PFSK-1 (cell line): ENCODE results near the gene PACRGL.

Source experiments
- FOXP2 ChIP-seq: optimal IDR thresholded peaks from 2 replicates; pipeline ENCODE3; 2011; ENCODE audit warnings: borderline replicate concordance, control low read depth, inconsistent platforms; ENCODE audit not compliant: insufficient read depth; ENCODE audit errors: extremely low read length, extremely low read depth
- POLR2AphosphoS5 ChIP-seq: IDR thresholded peaks from 2 replicates; pipeline ENCODE4 v1.6.1; 2012; ENCODE audit warnings: low read depth, mild to moderate bottlenecking, control low read depth, low read length, moderate library complexity
- REST ChIP-seq, 2 experiments: IDR thresholded peaks; 2 replicates each; pipeline versions ENCODE4 v1.6.1 to v1.8.0; 2011 to 2012; ENCODE audit warnings: low read depth in 2 of 2, low read length in 2 of 2, control low read depth in 1 of 2, inconsistent platforms in 1 of 2, mild to moderate bottlenecking in 1 of 2, moderate library complexity in 1 of 2; ENCODE audit not compliant: insufficient read depth in 1 of 2
- SIN3A ChIP-seq: IDR thresholded peaks from 2 replicates; pipeline ENCODE4 v1.6.1; 2012; ENCODE audit warnings: mild to moderate bottlenecking, low read length, moderate library complexity, borderline replicate concordance; ENCODE audit not compliant: insufficient read depth
- TAF1 ChIP-seq: IDR thresholded peaks from 2 replicates; pipeline ENCODE4 v1.6.1; 2012; ENCODE audit warnings: low read length, control low read depth, borderline replicate concordance; ENCODE audit not compliant: insufficient read depth

GRCh38 chr4:20696815-20697214 is 3.4 kb upstream of the PACRGL start:
- TF ChIP-seq POLR2AphosphoS5 (no peak), REST (IDR thresholded peaks at IDR 0.05; ENCODE audit: insufficient read depth in 1 of 2, low read depth in 2 of 2, low read length in 2 of 2) (no peak), SIN3A (no peak), TAF1 (no peak), FOXP2 (no peak)
